Measurements from ENCODE around the gene PUSL1.

DNA sequence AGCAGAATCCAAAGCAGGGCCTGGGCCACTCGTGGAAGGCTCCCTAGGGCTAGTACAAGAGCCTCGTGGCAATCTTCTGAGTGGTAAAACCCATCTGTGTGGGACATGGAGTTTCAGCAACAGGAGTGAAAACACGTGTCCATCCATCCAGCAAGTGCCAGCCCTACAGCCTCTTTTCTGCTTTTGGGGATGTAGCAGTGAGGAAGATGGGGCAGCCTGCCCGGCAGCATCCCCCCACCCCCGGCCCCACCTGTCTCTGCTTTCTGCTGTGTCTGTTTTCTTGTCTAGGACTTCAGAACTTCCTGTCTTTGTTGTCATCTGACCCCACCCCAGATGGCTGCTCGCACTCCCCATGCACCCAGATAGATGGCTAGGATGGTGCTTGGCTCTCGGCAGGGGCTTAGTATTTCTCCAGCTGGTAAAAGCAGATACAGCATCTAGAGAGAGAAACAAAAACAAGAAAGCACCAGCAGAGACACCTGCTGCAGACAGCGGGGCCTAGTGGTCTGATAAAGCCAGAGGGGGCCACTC lies 17.7 kb downstream of the PUSL1 start:
- TF ChIP-seq POU2F2 (IDR thresholded peaks at IDR 0.05; ENCODE audit: low read depth, low read length) (no peak), TAF1 (IDR thresholded peaks at IDR 0.05; ENCODE audit: low read depth, low read length) (no peak), POLR2AphosphoS5 (IDR thresholded peaks at IDR 0.05; ENCODE audit: low read depth, low read length) (no peak), SPI1 (IDR thresholded peaks at IDR 0.05; ENCODE audit: low read depth, low read length) (no peak), POLR2A (IDR thresholded peaks at IDR 0.05; ENCODE audit: low read depth, low read length) (no peak), PAX5 (IDR thresholded peaks at IDR 0.05; ENCODE audit: insufficient read depth, low read length, severe bottlenecking) (no peak)
